K562 (cell line): ENCODE measurements around the gene LOXL4. TPM values are rescaled to one million over a fixed set of nuclear protein-coding genes. Genes with fewer than 3 reads are reported as not detected.

Experiments
- ATAC-seq: fragments of 200-7000 bp; cut with Tn5 transposase; 3 replicates; pipeline ENCODE4 v1.9.1; 2020; ENCODE audit warnings: moderate library complexity
- BruUV-seq: library from RNA; stranded (reverse); fragments of 400-500 nt; replicated peaks from 2 replicates; lab custom pipeline; 2021; lab: Mats Ljungman, UMichigan
- CTCF ChIA-PET: fragments of 300-600 bp; formaldehyde crosslinking; extraction: SDS; loops from one replicate; lab custom pipeline; 2021; ENCODE audit warnings: low intra/inter-chr PET ratio; lab: Yijun Ruan, JAX
- POLR2A ChIA-PET: fragments of 300-600, 350-650 bp; sonication (Branson Sonifier 250); formaldehyde crosslinking; extraction: SDS; loops from one replicate; lab custom pipeline; 2021; ENCODE audit warnings: antibody characterized with exemption, inconsistent platforms; lab: Yijun Ruan, JAX
- DNase-seq, 4 experiments: peaks; one replicate each; pipeline versions ENCODE4 v3.0.0 to v3.0.0-alpha.2; 2011 to 2018; ENCODE audit warnings: low spot score in 3 of 4, mixed read lengths in 3 of 4; ENCODE audit errors: extremely low read depth in 1 of 4
- FAIRE-seq: peaks from 2 replicates; lab custom pipeline; 2011; peaks lifted over from hg19 to GRCh38; lab: Jason Lieb, UNC
- H2AFZ ChIP-seq: 2 replicates; pipeline ENCODE4 v1.6.0; 2011; ENCODE audit warnings: low read depth, low read length, control low read depth, inconsistent platforms
- H3K27ac ChIP-seq: fragments of 200-600 bp; 3 replicates; pipeline ENCODE4 v1.8.0; 2011; ENCODE audit warnings: low read depth, mild to moderate bottlenecking, control low read depth, inconsistent platforms, low read length, moderate library complexity, mixed read lengths; ENCODE audit errors: extremely low read depth
- H3K27me3 ChIP-seq, 2 experiments: fragments of 300-600 bp in 1 of 2; 2 replicates in 1 of 2; 3 replicates in 1 of 2; pipeline versions ENCODE4 v1.6.0 to v1.8.0; 2011; ENCODE audit warnings: inconsistent platforms in 2 of 2, low read length in 2 of 2, mild to moderate bottlenecking in 1 of 2, mixed read lengths in 1 of 2, moderate library complexity in 1 of 2; ENCODE audit not compliant: control insufficient read depth in 2 of 2, insufficient read depth in 2 of 2
- H3K36me3 ChIP-seq: fragments of 300-600 bp; 3 replicates; pipeline ENCODE4 v1.8.0; 2011; ENCODE audit warnings: mild to moderate bottlenecking, low read length, inconsistent platforms; ENCODE audit not compliant: control insufficient read depth, insufficient read depth
- H3K4me1 ChIP-seq, 2 experiments: fragments of 200-600 bp in 1 of 2; replicated peaks in 1 of 2; 2 replicates in 1 of 2; 3 replicates in 1 of 2; pipeline versions ENCODE4 v1.5.1 to v1.8.0; 2011; ENCODE audit warnings: inconsistent platforms in 2 of 2, low read length in 2 of 2, mild to moderate bottlenecking in 1 of 2, mixed read lengths in 1 of 2, moderate library complexity in 1 of 2; ENCODE audit not compliant: control insufficient read depth in 2 of 2, insufficient read depth in 2 of 2
- H3K4me2 ChIP-seq: 2 replicates; pipeline ENCODE4 v1.6.1; 2011; ENCODE audit warnings: low read length, control low read depth, inconsistent platforms, mixed read lengths; ENCODE audit not compliant: insufficient read depth
- H3K4me3 ChIP-seq: fragments of 200-600 bp; sonication (generic), shearing (Covaris generic); 2 replicates; pipeline ENCODE4 v1.5.1; 2016; ENCODE audit warnings: control low read depth, inconsistent platforms
- H3K79me2 ChIP-seq: fragments of 200-600 bp; 3 replicates; pipeline ENCODE4 v1.8.0; 2011; ENCODE audit warnings: low read length, inconsistent platforms; ENCODE audit not compliant: control insufficient read depth, insufficient read depth
- H3K9ac ChIP-seq, 2 experiments: 2 replicates each; pipeline versions ENCODE4 v1.6.0 to v1.6.1; 2011; ENCODE audit warnings: low read depth in 2 of 2, low read length in 2 of 2, control low read depth in 1 of 2, inconsistent platforms in 1 of 2, mild to moderate bottlenecking in 1 of 2, mixed read lengths in 1 of 2; ENCODE audit not compliant: insufficient read depth in 1 of 2
- H3K9me1 ChIP-seq: one replicate; pipeline ENCODE4 v1.6.0; 2011; ENCODE audit warnings: inconsistent platforms, mild to moderate bottlenecking, low read length, moderate library complexity; ENCODE audit not compliant: control insufficient read depth, insufficient read depth
- H3K9me3 ChIP-seq: replicated peaks from 2 replicates; pipeline ENCODE4 v1.5.1; 2011; ENCODE audit warnings: low read depth, low read length, inconsistent platforms; ENCODE audit not compliant: control insufficient read depth, insufficient read depth
- H4K20me1 ChIP-seq: replicated peaks from 2 replicates; pipeline ENCODE4 v1.6.1; 2011; ENCODE audit warnings: low read length, inconsistent platforms, mixed read lengths; ENCODE audit not compliant: control insufficient read depth, insufficient read depth
- CREB3 ChIP-seq: fragments of 450-650 bp; conservative IDR thresholded peaks from 2 replicates; pipeline ENCODE4 v1.6.1; 2016; ENCODE audit warnings: missing genetic modification characterization, low read depth, mild to moderate bottlenecking, missing compliant biosample characterization, moderate library complexity
- ZBTB17 ChIP-seq: fragments of 450-650 bp; formaldehyde crosslinking; IDR thresholded peaks from 2 replicates; pipeline ENCODE4 v1.4.0; 2020; ENCODE audit warnings: mild to moderate bottlenecking
- ZFP1 ChIP-seq: fragments of 450-650 bp; formaldehyde crosslinking; IDR thresholded peaks from 2 replicates; pipeline ENCODE4 v1.4.0; 2020; ENCODE audit warnings: mild to moderate bottlenecking, mixed read lengths
- ZNF133 ChIP-seq: fragments of 250-450 bp; sonication (Bioruptor Pico); IDR thresholded peaks from 2 replicates; pipeline ENCODE4 v1.4.0; 2020; ENCODE audit warnings: mild to moderate bottlenecking
- WGBS: fragments of 100-300 bp; shearing (Covaris generic); methylation state at CpG from one replicate; pipeline ENCODE4 v1.1.6; 2016; ENCODE audit warnings: low coverage, mixed read lengths; ENCODE audit not compliant: insufficient coverage; ENCODE audit errors: missing lambda C conversion rate; 5-methylcytosine and 5-hydroxymethylcytosine counted together
- in situ Hi-C: fragments of 300-500 bp; cut with MboI; formaldehyde crosslinking; loops from 4 replicates; pipeline ENCODE4 v1.15.0; 2018; ENCODE audit warnings: inconsistent platforms, mixed read lengths
- intact Hi-C: fragments of 100-400 bp; cut with micrococcal nuclease; formaldehyde crosslinking; loops from 2 replicates; pipeline ENCODE4 v1.14.2; 2022
- polyA plus RNA-seq, 8 experiments: library from polyadenylated mRNA; depleted of rRNA in 4 of 8; stranded (reverse) in 5 of 8; unstranded in 3 of 8; fragments of >200 nt; fragmentation: Nextera tagmentation in 2 of 8; fragmentation: Illumina TruSeq in 1 of 8; extraction: Ambion mirVana in 2 of 8; extraction: Trizol in 1 of 8; gene quantifications; 2 replicates each; pipeline versions ENCODE4 v1.2.1 to v1.2.3, GENCODE V29; 2011 to 2014; ENCODE audit warnings: inconsistent platforms in 1 of 8, missing spikeins in 1 of 8
- total RNA-seq, 7 experiments: library from RNA; depleted of rRNA in 6 of 7; stranded (reverse); fragments of >200 nt in 6 of 7; fragmentation: Illumina TruSeq in 2 of 7; extraction: Trizol in 2 of 7; gene quantifications; 2 replicates each; pipeline versions ENCODE4 v1.2.1 to v1.2.3, GENCODE V29; 2011 to 2021; ENCODE audit warnings: low replicate concordance in 1 of 7
- TF ChIP-seq, protein P1 (sequence below), 2 experiments: fragments of 450-650 bp; IDR thresholded peaks; 2 replicates each; pipeline ENCODE4 v1.6.1; 2018; ENCODE audit warnings: mild to moderate bottlenecking in 2 of 2, low read depth in 1 of 2; ENCODE audit not compliant: partially characterized antibody in 2 of 2
- TF ChIP-seq, protein P2 (sequence below): fragments of 450-650 bp; formaldehyde crosslinking; IDR thresholded peaks from 2 replicates; pipeline ENCODE4 v1.4.0; 2020; ENCODE audit warnings: mild to moderate bottlenecking, moderate library complexity
- TF ChIP-seq, protein P3 (sequence below): IDR thresholded peaks from 3 replicates; pipeline ENCODE4 v1.6.1; 2011; ENCODE audit warnings: borderline replicate concordance, mild to moderate bottlenecking; ENCODE audit not compliant: insufficient read length, insufficient read depth

Gene LOXL4
- total and polyA plus RNA-seq, 9 of the 15 experiments (the other 6 are each of a cell fraction or from before 2014, with no cell fraction given) = 0.03 to 0.35 (median 0.05) TPM; not detected in 3

DNA sequence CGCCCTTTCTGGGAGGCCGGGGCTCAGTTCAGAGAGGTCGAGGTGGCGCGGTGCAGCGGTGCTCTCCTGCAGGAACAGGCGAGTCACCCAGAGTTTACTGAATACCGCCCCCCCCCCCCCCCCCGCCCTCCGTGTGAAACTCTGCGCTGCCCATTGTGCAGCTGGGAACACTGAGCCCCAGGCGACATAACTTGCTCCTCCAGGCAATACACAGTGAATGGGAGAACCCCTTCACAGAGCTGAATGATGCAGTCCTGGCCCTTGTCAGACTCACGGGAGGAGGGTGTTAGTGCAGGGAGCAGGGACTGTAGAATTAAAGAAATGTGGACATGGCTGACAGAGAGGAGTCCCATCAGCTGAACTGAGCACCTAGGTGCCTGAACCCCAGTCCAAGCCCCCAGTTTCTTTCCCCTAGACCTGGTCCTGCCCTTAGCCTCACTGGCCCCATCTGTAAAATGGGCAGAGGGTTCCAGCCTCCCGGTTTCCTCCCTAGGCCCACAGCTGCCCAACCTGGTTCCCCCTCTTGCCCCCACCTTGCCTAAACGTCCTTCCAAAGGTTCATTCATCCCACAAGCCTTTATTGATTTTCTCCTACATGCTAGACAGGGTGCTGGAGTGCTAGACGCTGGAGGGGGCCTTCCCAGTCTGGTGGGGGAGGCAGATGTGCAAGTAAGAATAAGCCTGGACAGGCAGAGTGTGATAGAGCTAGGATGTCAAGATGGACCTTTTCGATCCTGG lies 869 bp upstream of the LOXL4 start (continued):
- TF ChIP-seq, protein P1, sequence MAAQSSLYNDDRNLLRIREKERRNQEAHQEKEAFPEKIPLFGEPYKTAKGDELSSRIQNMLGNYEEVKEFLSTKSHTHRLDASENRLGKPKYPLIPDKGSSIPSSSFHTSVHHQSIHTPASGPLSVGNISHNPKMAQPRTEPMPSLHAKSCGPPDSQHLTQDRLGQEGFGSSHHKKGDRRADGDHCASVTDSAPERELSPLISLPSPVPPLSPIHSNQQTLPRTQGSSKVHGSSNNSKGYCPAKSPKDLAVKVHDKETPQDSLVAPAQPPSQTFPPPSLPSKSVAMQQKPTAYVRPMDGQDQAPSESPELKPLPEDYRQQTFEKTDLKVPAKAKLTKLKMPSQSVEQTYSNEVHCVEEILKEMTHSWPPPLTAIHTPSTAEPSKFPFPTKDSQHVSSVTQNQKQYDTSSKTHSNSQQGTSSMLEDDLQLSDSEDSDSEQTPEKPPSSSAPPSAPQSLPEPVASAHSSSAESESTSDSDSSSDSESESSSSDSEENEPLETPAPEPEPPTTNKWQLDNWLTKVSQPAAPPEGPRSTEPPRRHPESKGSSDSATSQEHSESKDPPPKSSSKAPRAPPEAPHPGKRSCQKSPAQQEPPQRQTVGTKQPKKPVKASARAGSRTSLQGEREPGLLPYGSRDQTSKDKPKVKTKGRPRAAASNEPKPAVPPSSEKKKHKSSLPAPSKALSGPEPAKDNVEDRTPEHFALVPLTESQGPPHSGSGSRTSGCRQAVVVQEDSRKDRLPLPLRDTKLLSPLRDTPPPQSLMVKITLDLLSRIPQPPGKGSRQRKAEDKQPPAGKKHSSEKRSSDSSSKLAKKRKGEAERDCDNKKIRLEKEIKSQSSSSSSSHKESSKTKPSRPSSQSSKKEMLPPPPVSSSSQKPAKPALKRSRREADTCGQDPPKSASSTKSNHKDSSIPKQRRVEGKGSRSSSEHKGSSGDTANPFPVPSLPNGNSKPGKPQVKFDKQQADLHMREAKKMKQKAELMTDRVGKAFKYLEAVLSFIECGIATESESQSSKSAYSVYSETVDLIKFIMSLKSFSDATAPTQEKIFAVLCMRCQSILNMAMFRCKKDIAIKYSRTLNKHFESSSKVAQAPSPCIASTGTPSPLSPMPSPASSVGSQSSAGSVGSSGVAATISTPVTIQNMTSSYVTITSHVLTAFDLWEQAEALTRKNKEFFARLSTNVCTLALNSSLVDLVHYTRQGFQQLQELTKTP (IDR thresholded peaks at IDR 0.05; ENCODE audit: low read depth in 1 of 2, partially characterized antibody in 2 of 2) = no peak

GRCh38 chr10:98267069-98267893 lies 713 bp downstream of the LOXL4 start:
- Histone ChIP-seq H3K9me3 (no peaks in the 10 kb centered on the region), H3K4me1 (peaks cover 2 to 19% of the 10 kb centered on the region in 2 experiments; a peak in 3 of 5 replicates), H3K79me2 (no peaks in the 10 kb centered on the region), H3K27me3 (peaks cover 0 to 29% of the 10 kb centered on the region in 2 experiments; a peak in 3 of 5 replicates), H3K4me2 (peak overlapping the region; percentile 58), H3K27ac (no peak overlapping the region), H2AFZ (peak overlapping the region; percentile 72), H3K9ac (peak overlapping the region in 1 of 2 experiments; percentile 76; a peak in 2 of 4 replicates), H3K4me3 (peak overlapping the region; percentile 15; the same call in 1 of the 2 replicates), H3K36me3 (no peaks in the 10 kb centered on the region), H4K20me1 (no peaks in the 10 kb centered on the region), H3K9me1 (no peaks in the 10 kb centered on the region)
- ChIA-PET POLR2A (interaction anchor here (0.7 to 1.2 kb wide), 2 partner anchors 13 to 36 kb away, joined by 3 read pairs; no protein-coding TSS in a partner anchor), CTCF (no interaction called here)
- TF ChIP-seq, protein P2, sequence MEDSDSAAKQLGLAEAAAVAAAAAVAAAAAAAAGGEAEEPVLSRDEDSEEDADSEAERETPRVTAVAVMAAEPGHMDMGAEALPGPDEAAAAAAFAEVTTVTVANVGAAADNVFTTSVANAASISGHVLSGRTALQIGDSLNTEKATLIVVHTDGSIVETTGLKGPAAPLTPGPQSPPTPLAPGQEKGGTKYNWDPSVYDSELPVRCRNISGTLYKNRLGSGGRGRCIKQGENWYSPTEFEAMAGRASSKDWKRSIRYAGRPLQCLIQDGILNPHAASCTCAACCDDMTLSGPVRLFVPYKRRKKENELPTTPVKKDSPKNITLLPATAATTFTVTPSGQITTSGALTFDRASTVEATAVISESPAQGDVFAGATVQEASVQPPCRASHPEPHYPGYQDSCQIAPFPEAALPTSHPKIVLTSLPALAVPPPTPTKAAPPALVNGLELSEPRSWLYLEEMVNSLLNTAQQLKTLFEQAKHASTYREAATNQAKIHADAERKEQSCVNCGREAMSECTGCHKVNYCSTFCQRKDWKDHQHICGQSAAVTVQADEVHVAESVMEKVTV (CRISPR knock-in tag) = no peak
- no peak for TF ChIP-seq CREB3
- no peak for TF ChIP-seq ZFP1
- no peak for TF ChIP-seq ZNF133
- TF ChIP-seq ZBTB17 (CRISPR knock-in tag) = no peak
- TF ChIP-seq, protein P3, sequence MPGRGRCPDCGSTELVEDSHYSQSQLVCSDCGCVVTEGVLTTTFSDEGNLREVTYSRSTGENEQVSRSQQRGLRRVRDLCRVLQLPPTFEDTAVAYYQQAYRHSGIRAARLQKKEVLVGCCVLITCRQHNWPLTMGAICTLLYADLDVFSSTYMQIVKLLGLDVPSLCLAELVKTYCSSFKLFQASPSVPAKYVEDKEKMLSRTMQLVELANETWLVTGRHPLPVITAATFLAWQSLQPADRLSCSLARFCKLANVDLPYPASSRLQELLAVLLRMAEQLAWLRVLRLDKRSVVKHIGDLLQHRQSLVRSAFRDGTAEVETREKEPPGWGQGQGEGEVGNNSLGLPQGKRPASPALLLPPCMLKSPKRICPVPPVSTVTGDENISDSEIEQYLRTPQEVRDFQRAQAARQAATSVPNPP = no peak
- ATAC-seq (no peak), FAIRE-seq (no peak), DNase-seq (no peak)
- WGBS = 47% methylated on average over 7 of the region's 22 CpGs
- intact Hi-C loops = no loop called here
- in situ Hi-C loops = no loop called here
- no TSS peak for BruUV-seq
